SK-N-MC (cell line): Measurements from ENCODE around the gene SESTD1.

Experiments
- EZH2 ChIP-seq: fragments of 200-600 bp; sonication (generic); IDR thresholded peaks from one replicate; pipeline ENCODE4 v1.6.1; 2017; ENCODE audit warnings: antibody characterized with exemption
- POLR2AphosphoS5 ChIP-seq: IDR thresholded peaks from 2 replicates; pipeline ENCODE4 v1.6.1; 2012; ENCODE audit warnings: mild to moderate bottlenecking, low read depth, low read length, borderline replicate concordance

DNA sequence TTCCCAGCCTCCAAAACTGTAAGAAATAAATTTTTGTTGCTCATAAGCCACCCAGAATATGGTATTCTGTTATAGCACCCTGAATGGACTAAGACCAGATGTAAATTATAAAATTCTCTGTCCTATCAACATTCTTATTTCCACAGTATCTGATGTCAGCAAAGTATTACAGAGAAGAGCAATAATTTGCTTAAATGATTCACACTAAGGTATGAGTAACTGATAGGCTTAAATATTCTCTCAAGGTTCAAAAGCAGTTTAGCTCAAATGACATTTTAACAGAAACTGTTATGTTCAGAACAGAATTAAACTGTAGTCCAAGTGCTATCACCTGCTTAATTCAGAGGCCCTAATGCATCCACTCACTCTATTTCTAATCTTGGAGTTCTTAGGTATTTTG lies 12.8 kb downstream of the SESTD1 start:
- TF ChIP-seq POLR2AphosphoS5 (no peak), EZH2 (no peak)
